ENCODE measurements around the gene ANO8. TPM values are rescaled to one million over a fixed set of nuclear protein-coding genes. Genes with fewer than 3 reads are reported as not detected.

The ANO8 gene
- total and polyA plus RNA-seq, 2 of the 8 experiments (the other 6 are each of a cell fraction or from before 2014, with no cell fraction given), result 9.5 to 20.7 TPM

DNA sequence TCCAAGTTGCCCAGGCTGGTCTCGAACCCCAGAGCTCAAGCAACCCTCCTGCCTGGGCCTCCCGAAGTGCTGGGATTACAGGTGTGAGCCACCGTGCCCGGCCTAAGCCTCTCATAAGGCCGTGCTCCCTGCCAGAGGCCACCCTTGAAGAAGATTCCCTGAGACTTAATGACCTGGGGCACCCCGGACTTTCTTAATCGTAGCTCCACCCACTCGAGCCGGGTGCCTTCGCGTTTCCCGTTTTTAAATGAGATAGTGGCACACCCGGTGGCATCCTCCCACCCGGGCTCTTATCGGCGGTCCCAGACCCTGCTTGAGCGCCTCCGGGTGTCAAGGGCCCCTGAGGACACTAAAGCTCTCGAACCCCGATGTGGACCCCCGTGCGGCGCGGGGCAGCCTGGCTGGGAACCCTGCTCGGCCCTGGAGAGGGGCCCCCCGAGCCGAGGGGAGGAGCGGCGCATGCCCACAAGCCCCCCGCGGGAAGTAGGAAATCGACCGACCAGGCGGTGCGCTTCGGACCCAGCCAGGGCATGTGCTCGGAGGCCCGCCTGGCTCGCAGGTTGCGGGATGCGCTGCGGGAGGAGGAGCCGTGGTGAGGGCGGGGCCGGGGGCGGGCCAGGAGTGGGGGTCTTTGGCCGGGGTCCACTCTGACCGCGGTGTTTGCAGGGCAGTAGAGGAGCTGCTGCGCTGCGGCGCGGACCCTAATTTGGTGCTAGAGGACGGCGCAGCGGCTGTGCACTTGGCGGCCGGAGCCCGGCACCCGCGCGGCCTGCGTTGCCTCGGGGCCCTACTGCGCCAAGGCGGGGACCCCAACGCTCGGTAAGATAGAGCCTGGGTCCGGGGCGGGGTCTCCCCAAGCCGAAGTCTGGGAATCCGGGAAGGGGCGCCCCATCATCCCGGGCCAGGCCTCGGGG is 53.0 kb downstream of the ANO8 start, which contains the start of gene ANKLE1 (continued):
- no peak for TF ChIP-seq SP1 (IDR thresholded peaks at IDR 0.05; ENCODE audit: low read depth, low read length)

All from H1 (cell line).